Stimulated activated effector memory CD8-positive, alpha-beta T cell treated with anti-CD3 and anti-CD28 coated beads, Interleukin-12 subunit alpha, Interleukin-12 subunit beta, amount 100 ng/mL, for 72 hours (primary cell): ENCODE data around the gene INSR.
A peak's percentile ranks its signal among the peaks of the same experiment; 100 is the strongest.
"Not testable (repeated sequence)": the region's sequence is repeated elsewhere in the genome, so short reads cannot be mapped to it uniquely, and the experiment has no call there.

ENCODE experiments used
- ATAC-seq: fragments of 150-1000 bp; cut with Tn5 transposase; 2 replicates; pipeline ENCODE4 v1.10.0; 2021
- DNase-seq, 2 donors: peaks; one replicate each; pipeline ENCODE4 v3.0.0; 2021 to 2022; ENCODE audit warnings: low spot score in 2 of 2
- H3K27ac Mint-ChIP-seq: one replicate; pipeline ENCODE4 v1.8.0; 2022; ENCODE audit warnings: mild to moderate bottlenecking, mixed read lengths
- H3K36me3 Mint-ChIP-seq: one replicate; pipeline ENCODE4 v1.8.0; 2022; ENCODE audit warnings: mild to moderate bottlenecking, mixed read lengths
- H3K4me1 Mint-ChIP-seq: one replicate; pipeline ENCODE4 v1.8.0; 2022; ENCODE audit warnings: mixed read lengths
- H3K4me3 Mint-ChIP-seq: one replicate; pipeline ENCODE4 v1.8.0; 2022; ENCODE audit warnings: mild to moderate bottlenecking, mixed read lengths
- H3K9me3 Mint-ChIP-seq: one replicate; pipeline ENCODE4 v1.8.0; 2022; ENCODE audit warnings: mixed read lengths

Gene INSR

GRCh38 chr19:7308327-7308726 is 14.1 kb upstream of the INSR start:
- H3K36me3 Mint-ChIP-seq, H3K9me3 Mint-ChIP-seq, H3K4me3 Mint-ChIP-seq, DNase-seq, H3K4me1 Mint-ChIP-seq, H3K27ac Mint-ChIP-seq, ATAC-seq: not testable (repeated sequence)

- Mint-ChIP-seq H3K9me3 (no peaks in the 10 kb centered on the region), H3K27ac (no peak overlapping the region), H3K4me3 (no peak overlapping the region), H3K4me1 (no peaks in the 10 kb centered on the region), H3K36me3 (no peaks in the 10 kb centered on the region)
- ATAC-seq (no peak), DNase-seq (no peak)
These were observed 13.5 kb upstream of the INSR start for GRCh38 chr19:7307590-7308218.

- no peaks in the 10 kb centered on the region for H3K4me1 Mint-ChIP-seq
- H3K9me3 Mint-ChIP-seq = no peaks in the 10 kb centered on the region
- no peaks in the 10 kb centered on the region for H3K36me3 Mint-ChIP-seq
- H3K4me3 Mint-ChIP-seq = no peak overlapping the region
- DNase-seq = no peak
- no peak overlapping the region for H3K27ac Mint-ChIP-seq
- no peak for ATAC-seq
These were observed 10.0 kb upstream of the INSR start for GRCh38 chr19:7304200-7304599.

GRCh38 chr19:7303470-7303869 is 9.3 kb upstream of the INSR start:
- Mint-ChIP-seq H3K27ac (no peak overlapping the region), H3K4me3 (no peak overlapping the region), H3K9me3 (no peaks in the 10 kb centered on the region), H3K4me1 (no peaks in the 10 kb centered on the region), H3K36me3 (no peaks in the 10 kb centered on the region)
- DNase-seq = no peak
- ATAC-seq = no peak

- DNase-seq = no peak
- no peaks in the 10 kb centered on the region for H3K9me3 Mint-ChIP-seq
- no peaks in the 10 kb centered on the region for H3K36me3 Mint-ChIP-seq
- H3K27ac Mint-ChIP-seq = no peak overlapping the region
- no peaks in the 10 kb centered on the region for H3K4me1 Mint-ChIP-seq
- no peak for ATAC-seq
- no peak overlapping the region for H3K4me3 Mint-ChIP-seq
These were observed 7.3 kb upstream of the INSR start for GRCh38 chr19:7301525-7301924.

GRCh38 chr19:7297742-7298141 is 3.5 kb upstream of the INSR start:
- no peak for DNase-seq
- no peak for ATAC-seq
- Mint-ChIP-seq H3K4me1 (peaks cover 8% of the 10 kb centered on the region), H3K27ac (no peak overlapping the region), H3K36me3 (no peaks in the 10 kb centered on the region), H3K4me3 (no peak overlapping the region), H3K9me3 (no peaks in the 10 kb centered on the region)

GRCh38 chr19:7295912-7296536 is 1.8 kb upstream of the INSR start:
- H3K36me3 Mint-ChIP-seq = no peaks in the 10 kb centered on the region

GRCh38 chr19:7294558-7295212 is 471 bp upstream of the INSR start:
- Mint-ChIP-seq H3K36me3 (no peaks in the 10 kb centered on the region), H3K9me3 (no peaks in the 10 kb centered on the region), H3K4me3 (peak overlapping the region; percentile 65), H3K4me1 (peaks cover 8% of the 10 kb centered on the region), H3K27ac (no peak overlapping the region)
- ATAC-seq = no peak
- no peak for DNase-seq

More at GRCh38 chr19:7295912-7296536, 1.8 kb upstream of the INSR start:
- Mint-ChIP-seq H3K9me3 (no peaks in the 10 kb centered on the region), H3K4me3 (peak overlapping the region; percentile 65), H3K4me1 (peaks cover 8% of the 10 kb centered on the region), H3K27ac (no peak overlapping the region)
- DNase-seq (no peak), ATAC-seq (no peak)

- H3K4me1 Mint-ChIP-seq = peaks cover 8% of the 10 kb centered on the region
- H3K4me3 Mint-ChIP-seq = peak overlapping the region; percentile 45
- H3K9me3 Mint-ChIP-seq = no peaks in the 10 kb centered on the region
- no peak overlapping the region for H3K27ac Mint-ChIP-seq
- no peak for ATAC-seq
- DNase-seq = no peak
- no peaks in the 10 kb centered on the region for H3K36me3 Mint-ChIP-seq
These were observed 1.1 kb downstream of the INSR start for GRCh38 chr19:7292950-7293761.

GRCh38 chr19:7292352-7292949 is 1.8 kb downstream of the INSR start:
- no peak overlapping the region for H3K27ac Mint-ChIP-seq
- H3K4me1 Mint-ChIP-seq = peaks cover 8% of the 10 kb centered on the region
- ATAC-seq (no peak), DNase-seq (no peak)
- no peaks in the 10 kb centered on the region for H3K9me3 Mint-ChIP-seq
- H3K36me3 Mint-ChIP-seq = no peaks in the 10 kb centered on the region
- peak overlapping the region; percentile 45 for H3K4me3 Mint-ChIP-seq

- Mint-ChIP-seq H3K36me3 (no peaks in the 10 kb centered on the region), H3K4me3 (no peak overlapping the region), H3K9me3 (no peaks in the 10 kb centered on the region), H3K4me1 (no peaks in the 10 kb centered on the region), H3K27ac (no peak overlapping the region)
- no peak for DNase-seq
- ATAC-seq = no peak
These were observed 5.2 kb downstream of the INSR start for GRCh38 chr19:7288977-7289376.

- Mint-ChIP-seq H3K27ac (no peak overlapping the region), H3K4me1 (no peaks in the 10 kb centered on the region), H3K9me3 (no peaks in the 10 kb centered on the region), H3K4me3 (no peak overlapping the region), H3K36me3 (no peaks in the 10 kb centered on the region)
- DNase-seq (no peak), ATAC-seq (no peak)
These were observed 6.1 kb downstream of the INSR start for GRCh38 chr19:7288131-7288530.

- Mint-ChIP-seq H3K36me3 (no peaks in the 10 kb centered on the region), H3K4me3 (no peak overlapping the region), H3K27ac (no peak overlapping the region), H3K4me1 (no peaks in the 10 kb centered on the region), H3K9me3 (no peaks in the 10 kb centered on the region)
- DNase-seq = no peak
- ATAC-seq = no peak
These were observed 6.5 kb downstream of the INSR start for GRCh38 chr19:7287722-7288121.

GRCh38 chr19:7280940-7281666 is 13.1 kb downstream of the INSR start:
- Mint-ChIP-seq H3K27ac (no peak overlapping the region), H3K36me3 (no peaks in the 10 kb centered on the region), H3K4me1 (no peaks in the 10 kb centered on the region), H3K9me3 (no peaks in the 10 kb centered on the region), H3K4me3 (no peak overlapping the region)
- ATAC-seq = no peak
- no peak for DNase-seq
